Natural killer cell (primary cell): ENCODE measurements around the gene SUPT16H. TPM values are rescaled to one million over a fixed set of nuclear protein-coding genes. Genes with fewer than 3 reads are reported as not detected.
"Not testable (repeated sequence)": the region's sequence is repeated elsewhere in the genome, so short reads cannot be mapped to it uniquely, and the experiment has no call there.

ENCODE experiments used
- ATAC-seq, 3 donors: fragments of 150-1000 bp in 2 of 3; fragments of 200-7000 bp in 1 of 3; cut with Tn5 transposase; 1 replicate in 1 of 3; 2 replicates in 2 of 3; pipeline ENCODE4 v1.10.0; 2021; ENCODE audit warnings: mild to moderate bottlenecking in 2 of 3, moderate library complexity in 2 of 3
- DNase-seq, 2 donors: peaks; one replicate each; pipeline versions ENCODE4 v3.0.0 to v3.0.0-alpha.2; 2013 to 2021; ENCODE audit warnings: mixed read lengths in 1 of 2
- H3K27ac ChIP-seq: one replicate; pipeline ENCODE4 v1.5.1; 2013; ENCODE audit warnings: mild to moderate bottlenecking, low read length
- H3K27me3 ChIP-seq: one replicate; pipeline ENCODE4 v1.6.1; 2013; ENCODE audit warnings: low read length; ENCODE audit not compliant: control insufficient read depth, insufficient read depth
- H3K36me3 ChIP-seq: one replicate; pipeline ENCODE4 v1.6.1; 2013; ENCODE audit warnings: low read length; ENCODE audit not compliant: control insufficient read depth, insufficient read depth
- H3K4me1 ChIP-seq: one replicate; pipeline ENCODE4 v1.6.1; 2013; ENCODE audit warnings: low read length; ENCODE audit not compliant: control insufficient read depth, insufficient read depth
- H3K4me3 ChIP-seq: one replicate; pipeline ENCODE4 v1.5.1; 2013; ENCODE audit warnings: low read length
- H3K9me3 ChIP-seq: one replicate; pipeline ENCODE4 v1.6.1; 2013; ENCODE audit warnings: low read length; ENCODE audit not compliant: control insufficient read depth, insufficient read depth
- H3K27ac Mint-ChIP-seq, 2 donors: one replicate each; pipeline ENCODE4 v1.8.0; 2022; ENCODE audit warnings: mild to moderate bottlenecking in 2 of 2, mixed read lengths in 2 of 2, moderate library complexity in 1 of 2
- H3K27me3 Mint-ChIP-seq, 2 donors: one replicate each; pipeline ENCODE4 v1.8.0; 2022; ENCODE audit warnings: low read depth in 2 of 2, mixed read lengths in 2 of 2
- H3K36me3 Mint-ChIP-seq: one replicate; pipeline ENCODE4 v1.8.0; 2022; ENCODE audit warnings: mixed read lengths
- H3K4me1 Mint-ChIP-seq, 2 donors: one replicate each; pipeline ENCODE4 v1.8.0; 2022; ENCODE audit warnings: mixed read lengths in 2 of 2
- H3K4me3 Mint-ChIP-seq: one replicate; pipeline ENCODE4 v1.8.0; 2022; ENCODE audit warnings: mild to moderate bottlenecking, moderate library complexity, mixed read lengths
- H3K9me3 Mint-ChIP-seq, 2 donors: one replicate each; pipeline ENCODE4 v1.8.0; 2022; ENCODE audit warnings: mixed read lengths in 2 of 2
- CTCF ChIP-seq: fragments of 200-600 bp; IDR thresholded peaks from one replicate; pipeline ENCODE4 v1.8.0; 2022; ENCODE audit warnings: antibody characterized with exemption
- WGBS: methylation state at CpG from one replicate; pipeline ENCODE4 v1.1.7; 2013; ENCODE audit warnings: missing lambda C conversion rate; ENCODE audit not compliant: insufficient coverage; 5-methylcytosine and 5-hydroxymethylcytosine counted together
- intact Hi-C: fragments of 100-400 bp; cut with micrococcal nuclease; formaldehyde crosslinking; loops from one replicate; pipeline ENCODE4 v1.14.2; 2022
- total RNA-seq, 4 donors: library from RNA; stranded (reverse); fragments of 120-200 nt in 1 of 4; gene quantifications; one replicate each; pipeline versions ENCODE4 v1.2.3 to v1.2.4, GENCODE V29; 2013 to 2022

The SUPT16H gene
- total RNA-seq, 3 donors from 2014 or later (not counting 1 experiment from before 2014, with no cell fraction given), result 60.3 to 72.6 (median 65.1) TPM

- no peaks in the 10 kb centered on the region for H3K27me3 Mint-ChIP-seq
- peak overlapping the region; percentile 40 for H3K4me3 ChIP-seq
- H3K4me3 Mint-ChIP-seq, result peak overlapping the region; percentile 79
- ATAC-seq, result peak; percentile 88 to 92 (median 91)
- 6% methylated on average over 16 of the region's 16 CpGs for WGBS
- H3K4me1 ChIP-seq, result peaks cover 12% of the 10 kb centered on the region
- H3K36me3 ChIP-seq, result no peaks in the 10 kb centered on the region
- H3K9me3 Mint-ChIP-seq, result no peaks in the 10 kb centered on the region
- peak overlapping the region; percentile 69 for H3K27ac ChIP-seq
- H3K4me1 Mint-ChIP-seq, result peaks cover 16 to 25% of the 10 kb centered on the region in 2 donors
- intact Hi-C loops, result loop anchor here (1.0 kb wide), 1 partner anchor 39 kb away; the partner anchor contains the start of gene HNRNPC
- peak overlapping the region; percentile 53 to 77 for H3K27ac Mint-ChIP-seq
- no peaks in the 10 kb centered on the region for H3K9me3 ChIP-seq
- TF ChIP-seq CTCF, result no peak
- no peaks in the 10 kb centered on the region for H3K36me3 Mint-ChIP-seq
- DNase-seq, result peak; percentile 51 to 86
- H3K27me3 ChIP-seq, result peaks cover 2% of the 10 kb centered on the region
These were observed 75.2 kb downstream of the SUPT16H start for GRCh38 chr14:21308479-21309237.

GRCh38 chr14:21308132-21308478 lies 75.7 kb downstream of the SUPT16H start:
- peaks cover 2% of the 10 kb centered on the region for H3K27me3 ChIP-seq
- Mint-ChIP-seq H3K27ac (peak overlapping the region; percentile 53 to 77), H3K4me1 (peaks cover 16 to 25% of the 10 kb centered on the region in 2 donors), H3K36me3 (no peaks in the 10 kb centered on the region), H3K9me3 (no peaks in the 10 kb centered on the region), H3K4me3 (peak overlapping the region; percentile 79), H3K27me3 (no peaks in the 10 kb centered on the region)
- H3K4me1 ChIP-seq, result peaks cover 12% of the 10 kb centered on the region
- TF ChIP-seq CTCF, result no peak
- H3K9me3 ChIP-seq, result no peaks in the 10 kb centered on the region
- no peaks in the 10 kb centered on the region for H3K36me3 ChIP-seq
- ATAC-seq, result no peak
- intact Hi-C loops, result loop anchor here (1.0 kb wide), 1 partner anchor 39 kb away; the partner anchor contains the start of gene HNRNPC
- H3K4me3 ChIP-seq, result peak overlapping the region; percentile 31
- DNase-seq, result no peak
- peak overlapping the region; percentile 69 for H3K27ac ChIP-seq

- H3K27ac ChIP-seq, result no peak overlapping the region
- no peak overlapping the region for H3K4me3 ChIP-seq
- ATAC-seq, result no peak
- peaks cover 12% of the 10 kb centered on the region for H3K4me1 ChIP-seq
- H3K36me3 Mint-ChIP-seq, result no peaks in the 10 kb centered on the region
- no peak for TF ChIP-seq CTCF
- H3K27ac Mint-ChIP-seq, result peak overlapping the region; percentile 53 to 77
- DNase-seq, result peak in 1 of 2 donors; percentile 23
- 64% methylated on average over 2 of the region's 3 CpGs for WGBS
- no peaks in the 10 kb centered on the region for H3K27me3 Mint-ChIP-seq
- H3K9me3 ChIP-seq, result no peaks in the 10 kb centered on the region
- H3K36me3 ChIP-seq, result no peaks in the 10 kb centered on the region
- H3K27me3 ChIP-seq, result no peaks in the 10 kb centered on the region
- H3K9me3 Mint-ChIP-seq, result no peaks in the 10 kb centered on the region
- intact Hi-C loops, result loop anchor here (1.0 kb wide), 1 partner anchor 38 kb away; the partner anchor contains the start of gene HNRNPC
- H3K4me1 Mint-ChIP-seq, result peaks cover 16 to 25% of the 10 kb centered on the region in 2 donors
- peak overlapping the region; percentile 79 for H3K4me3 Mint-ChIP-seq
These were observed 76.2 kb downstream of the SUPT16H start for GRCh38 chr14:21307637-21308036.

- H3K36me3 ChIP-seq, H3K9me3 ChIP-seq, H3K4me3 Mint-ChIP-seq, H3K4me3 ChIP-seq, H3K36me3 Mint-ChIP-seq, H3K9me3 Mint-ChIP-seq, H3K27ac Mint-ChIP-seq, DNase-seq, intact Hi-C loops, ATAC-seq, H3K27me3 Mint-ChIP-seq, H3K27ac ChIP-seq, H3K4me1 Mint-ChIP-seq, H3K4me1 ChIP-seq: not testable (repeated sequence)
- H3K27me3 ChIP-seq, result peaks cover 13% of the 10 kb centered on the region
- WGBS, result 97% methylated on average over 2 of the region's 2 CpGs
These were observed 81.0 kb downstream of the SUPT16H start for GRCh38 chr14:21302836-21303140.
